ENCODE measurements around the gene MPC1L. TPM values are rescaled to one million over a fixed set of nuclear protein-coding genes. Genes with fewer than 3 reads are reported as not detected.
"Not testable (repeated sequence)": the region's sequence is repeated elsewhere in the genome, so short reads cannot be mapped to it uniquely, and the experiment has no call there.

MPC1L gene
- total RNA-seq: not detected

- intact Hi-C loops (cut with micrococcal nuclease): no loop called here
- no peaks in the 10 kb centered on the region for H3K36me3 Mint-ChIP-seq (ENCODE audit: low read depth)
- no peak within 1 kb of the TSS for H3K27ac Mint-ChIP-seq
- ATAC-seq (no peak), DNase-seq (no peak)
- CTCF ChIA-PET: no interaction called here
- H3K4me3 Mint-ChIP-seq: no peak within 1 kb of the TSS
- POLR2A ChIA-PET: no interaction called here
- H3K27me3 Mint-ChIP-seq: no peaks in the 10 kb centered on the region
- no peaks in the 10 kb centered on the region for H3K9me3 Mint-ChIP-seq
- no peak for TF ChIP-seq CTCF (IDR thresholded peaks at IDR 0.05)
- H3K4me1 Mint-ChIP-seq (ENCODE audit: low read depth): no peaks in the 10 kb centered on the region
Measured at GRCh38 chrX:40623139-40623536, at the start of gene MPC1L. Gene MPC1L (plus strand): TSS chrX:40623428. CDS start chrX:40623566, 138 bp downstream.

GRCh38 chrX:40573763-40574162, 49.5 kb upstream of the MPC1L start:
- no peaks in the 10 kb centered on the region for H3K9me3 Mint-ChIP-seq
- intact Hi-C loops (cut with micrococcal nuclease): no loop called here
- peak; percentile 69 for ATAC-seq
- H3K4me3 Mint-ChIP-seq: no peak overlapping the region
- POLR2A ChIA-PET: no interaction called here
- H3K36me3 Mint-ChIP-seq (ENCODE audit: low read depth): no peaks in the 10 kb centered on the region
- H3K27me3 Mint-ChIP-seq: no peaks in the 10 kb centered on the region
- no peak overlapping the region for H3K27ac Mint-ChIP-seq
- peaks cover 14% of the 10 kb centered on the region for H3K4me1 Mint-ChIP-seq (ENCODE audit: low read depth)
- TF ChIP-seq CTCF (IDR thresholded peaks at IDR 0.05): peak; percentile 57
- CTCF ChIA-PET: interaction anchor here (0.7 to 2.2 kb wide), 4 partner anchors 16 to 35 kb away, joined by 3 to 7 read pairs (median 6); no protein-coding TSS in a partner anchor
- DNase-seq: peak; percentile 39

GRCh38 chrX:40575411-40575810, 47.8 kb upstream of the MPC1L start:
- H3K4me3 Mint-ChIP-seq; H3K36me3 Mint-ChIP-seq (ENCODE audit: low read depth); CTCF ChIA-PET; H3K27ac Mint-ChIP-seq; H3K9me3 Mint-ChIP-seq; intact Hi-C loops (cut with micrococcal nuclease); DNase-seq; H3K27me3 Mint-ChIP-seq; ATAC-seq; POLR2A ChIA-PET: not testable (repeated sequence)
- H3K4me1 Mint-ChIP-seq (ENCODE audit: low read depth): peaks cover 15% of the 10 kb centered on the region

- Mint-ChIP-seq H3K36me3 (ENCODE audit: low read depth) (no peaks in the 10 kb centered on the region), H3K4me3 (no peak overlapping the region), H3K9me3 (no peaks in the 10 kb centered on the region), H3K4me1 (ENCODE audit: low read depth) (peaks cover 7% of the 10 kb centered on the region), H3K27ac (no peak overlapping the region), H3K27me3 (no peaks in the 10 kb centered on the region)
- TF ChIP-seq CTCF (IDR thresholded peaks at IDR 0.05): no peak
- ATAC-seq: no peak
- CTCF ChIA-PET: no interaction called here
- POLR2A ChIA-PET: no interaction called here
- intact Hi-C loops (cut with micrococcal nuclease): no loop called here
- DNase-seq: no peak
Measured at GRCh38 chrX:40576291-40576690, 46.9 kb upstream of the MPC1L start.

- Mint-ChIP-seq H3K27me3 (no peaks in the 10 kb centered on the region), H3K27ac (no peak overlapping the region), H3K36me3 (ENCODE audit: low read depth) (no peaks in the 10 kb centered on the region), H3K4me1 (ENCODE audit: low read depth) (peaks cover 17% of the 10 kb centered on the region), H3K9me3 (no peaks in the 10 kb centered on the region), H3K4me3 (no peak overlapping the region)
- POLR2A ChIA-PET: no interaction called here
- no peak for TF ChIP-seq CTCF (IDR thresholded peaks at IDR 0.05)
- CTCF ChIA-PET: no interaction called here
- intact Hi-C loops (cut with micrococcal nuclease): no loop called here
- ATAC-seq: no peak
- no peak for DNase-seq
Measured at GRCh38 chrX:40578039-40578695, 45.1 kb upstream of the MPC1L start.

Data from activated CD8-positive, alpha-beta T cell treated with anti-CD3 and anti-CD28 coated beads for 36 hours (primary cell).